ENCODE measurements around the gene PCYOX1L.

Gene PCYOX1L

DNA sequence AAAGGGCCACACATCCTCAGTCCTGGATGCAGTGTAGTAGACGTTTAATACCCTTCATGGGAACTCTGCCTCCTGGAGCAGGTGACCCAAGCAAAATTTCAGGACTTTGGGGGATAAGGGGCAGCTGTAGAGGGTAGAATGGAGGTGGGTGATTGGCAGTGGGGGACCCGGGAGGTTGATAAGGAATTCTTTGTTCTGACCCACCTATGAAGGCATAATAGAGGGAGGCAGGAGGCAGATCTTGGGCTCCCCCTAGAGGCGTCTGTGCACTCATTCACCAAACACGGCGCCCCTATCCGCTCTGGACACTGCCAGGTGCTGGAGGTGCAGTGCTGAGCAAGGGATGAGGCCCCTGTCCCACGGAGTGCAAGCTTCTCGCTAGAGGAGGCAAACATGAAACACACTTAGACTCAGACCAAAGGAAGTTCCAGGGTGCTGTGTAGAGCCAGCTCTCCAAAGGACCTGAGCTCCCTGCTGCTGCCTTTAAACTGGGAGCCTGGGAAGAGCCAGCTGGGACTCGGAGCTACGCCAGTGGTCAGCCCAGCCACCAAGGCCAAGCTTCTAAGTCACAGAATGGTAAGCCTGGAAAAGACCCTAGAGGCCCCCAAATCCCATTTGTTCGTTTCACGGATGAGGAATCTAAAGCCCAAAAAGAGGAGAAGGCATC, 13.6 kb downstream of the PCYOX1L start:
- Mint-ChIP-seq H3K27me3 (ENCODE audit: low read depth, poor library complexity) (peaks cover 6% of the 10 kb centered on the region), H3K27ac (no peak overlapping the region), H3K9me3 (no peaks in the 10 kb centered on the region), H3K4me3 (no peak overlapping the region), H3K36me3 (ENCODE audit: low read depth) (peaks cover 4% of the 10 kb centered on the region), H3K4me1 (peaks cover 22% of the 10 kb centered on the region)
- TF ChIP-seq, protein P1, sequence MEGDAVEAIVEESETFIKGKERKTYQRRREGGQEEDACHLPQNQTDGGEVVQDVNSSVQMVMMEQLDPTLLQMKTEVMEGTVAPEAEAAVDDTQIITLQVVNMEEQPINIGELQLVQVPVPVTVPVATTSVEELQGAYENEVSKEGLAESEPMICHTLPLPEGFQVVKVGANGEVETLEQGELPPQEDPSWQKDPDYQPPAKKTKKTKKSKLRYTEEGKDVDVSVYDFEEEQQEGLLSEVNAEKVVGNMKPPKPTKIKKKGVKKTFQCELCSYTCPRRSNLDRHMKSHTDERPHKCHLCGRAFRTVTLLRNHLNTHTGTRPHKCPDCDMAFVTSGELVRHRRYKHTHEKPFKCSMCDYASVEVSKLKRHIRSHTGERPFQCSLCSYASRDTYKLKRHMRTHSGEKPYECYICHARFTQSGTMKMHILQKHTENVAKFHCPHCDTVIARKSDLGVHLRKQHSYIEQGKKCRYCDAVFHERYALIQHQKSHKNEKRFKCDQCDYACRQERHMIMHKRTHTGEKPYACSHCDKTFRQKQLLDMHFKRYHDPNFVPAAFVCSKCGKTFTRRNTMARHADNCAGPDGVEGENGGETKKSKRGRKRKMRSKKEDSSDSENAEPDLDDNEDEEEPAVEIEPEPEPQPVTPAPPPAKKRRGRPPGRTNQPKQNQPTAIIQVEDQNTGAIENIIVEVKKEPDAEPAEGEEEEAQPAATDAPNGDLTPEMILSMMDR (IDR thresholded peaks at IDR 0.05) = peak; percentile 72
- DNase-seq = peak; percentile 69

DNA sequence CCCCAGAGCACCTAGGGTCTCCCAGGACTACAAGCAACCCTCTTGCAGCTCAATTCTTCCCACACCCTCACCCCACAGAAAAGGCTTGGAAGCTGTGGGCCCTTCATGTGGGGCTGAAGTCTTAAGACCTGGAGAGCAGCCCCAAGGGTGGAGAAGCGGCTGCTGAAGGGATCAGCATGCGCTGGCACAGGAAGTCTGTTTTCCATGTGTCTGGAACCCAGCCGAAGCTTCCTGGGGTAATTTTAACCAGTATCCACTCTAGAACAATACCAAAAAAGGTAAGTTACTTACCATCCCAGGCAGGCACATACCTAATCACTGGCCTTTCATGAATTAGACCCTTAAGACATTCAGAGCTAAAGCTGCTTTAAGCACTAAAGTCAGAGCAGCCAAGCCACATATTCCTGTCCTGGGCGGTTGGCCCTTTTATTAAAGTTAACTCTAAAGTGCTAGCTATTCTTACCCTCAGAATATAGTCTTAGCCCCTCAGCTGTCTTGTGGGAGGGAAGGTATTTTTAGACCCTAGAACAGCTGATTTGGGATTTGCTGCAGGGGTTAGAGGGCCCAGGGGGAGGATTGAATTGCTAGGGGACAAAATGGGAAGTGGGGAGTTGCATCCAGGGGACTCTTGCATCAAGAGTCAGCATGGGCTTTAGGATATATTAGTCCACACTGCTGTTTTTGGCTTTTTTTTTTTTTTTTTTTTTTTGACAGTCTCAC, 14.4 kb downstream of the PCYOX1L start:
- no peak overlapping the region for H3K4me3 Mint-ChIP-seq
- no peaks in the 10 kb centered on the region for H3K9me3 Mint-ChIP-seq
- H3K4me1 Mint-ChIP-seq = peaks cover 16% of the 10 kb centered on the region
- peaks cover 4% of the 10 kb centered on the region for H3K36me3 Mint-ChIP-seq (ENCODE audit: low read depth)
- DNase-seq = no peak
- peaks cover 6% of the 10 kb centered on the region for H3K27me3 Mint-ChIP-seq (ENCODE audit: low read depth, poor library complexity)
- TF ChIP-seq, protein P1 (IDR thresholded peaks at IDR 0.05) = no peak
- peak overlapping the region; percentile 15 for H3K27ac Mint-ChIP-seq

DNA sequence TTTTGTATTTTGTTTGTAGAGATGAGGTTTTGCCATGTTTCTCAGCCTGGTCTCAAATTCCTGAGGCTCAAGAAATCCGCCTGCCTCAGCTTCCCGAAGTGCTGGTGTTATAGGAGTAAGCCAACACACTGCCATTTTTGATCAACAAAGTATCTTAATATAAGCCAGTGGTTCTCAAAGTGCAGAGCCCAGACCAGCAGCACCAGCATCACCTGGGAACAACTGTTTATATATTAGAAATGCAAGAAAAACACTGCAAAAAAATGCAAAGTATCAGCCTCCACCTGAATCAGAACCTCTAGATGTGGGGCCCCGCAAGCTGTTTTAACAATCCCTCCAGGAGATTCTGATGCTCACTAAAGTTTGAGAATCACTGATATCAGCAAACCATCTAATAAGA, 15.1 kb downstream of the PCYOX1L start:
- Mint-ChIP-seq H3K27ac (no peak overlapping the region), H3K27me3 (ENCODE audit: low read depth, poor library complexity) (peaks cover 6% of the 10 kb centered on the region), H3K36me3 (ENCODE audit: low read depth) (peaks cover 4% of the 10 kb centered on the region), H3K9me3 (no peaks in the 10 kb centered on the region), H3K4me3 (no peak overlapping the region), H3K4me1 (peaks cover 10% of the 10 kb centered on the region)
- TF ChIP-seq, protein P1 (IDR thresholded peaks at IDR 0.05) = no peak
- no peak for DNase-seq

DNA sequence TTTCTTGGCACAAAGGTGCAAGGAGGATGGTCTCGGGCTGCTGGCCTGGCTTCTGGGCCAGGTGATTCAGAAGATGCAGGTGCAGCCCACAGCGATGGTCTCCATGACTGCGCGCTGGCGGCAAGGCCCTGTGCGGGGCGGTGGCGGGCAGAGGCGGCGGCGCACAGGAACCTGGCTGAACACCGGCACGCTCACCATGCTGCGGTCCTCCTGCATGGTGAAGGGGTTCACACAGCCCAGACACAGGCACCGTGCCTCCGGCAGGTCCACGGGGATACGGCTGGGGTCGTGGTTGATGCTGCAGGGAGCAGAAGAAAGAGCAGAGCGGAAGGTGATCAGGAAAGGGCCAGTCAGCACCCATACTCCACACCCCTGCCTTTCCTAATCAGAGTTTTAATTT, 16.5 kb downstream of the PCYOX1L start:
- Mint-ChIP-seq H3K27me3 (ENCODE audit: low read depth, poor library complexity) (peaks cover 6% of the 10 kb centered on the region), H3K9me3 (no peaks in the 10 kb centered on the region), H3K27ac (peak overlapping the region; percentile 61), H3K4me3 (no peak overlapping the region), H3K4me1 (peaks cover 18% of the 10 kb centered on the region), H3K36me3 (ENCODE audit: low read depth) (no peaks in the 10 kb centered on the region)
- DNase-seq = no peak
- TF ChIP-seq, protein P1 (IDR thresholded peaks at IDR 0.05) = no peak

DNA sequence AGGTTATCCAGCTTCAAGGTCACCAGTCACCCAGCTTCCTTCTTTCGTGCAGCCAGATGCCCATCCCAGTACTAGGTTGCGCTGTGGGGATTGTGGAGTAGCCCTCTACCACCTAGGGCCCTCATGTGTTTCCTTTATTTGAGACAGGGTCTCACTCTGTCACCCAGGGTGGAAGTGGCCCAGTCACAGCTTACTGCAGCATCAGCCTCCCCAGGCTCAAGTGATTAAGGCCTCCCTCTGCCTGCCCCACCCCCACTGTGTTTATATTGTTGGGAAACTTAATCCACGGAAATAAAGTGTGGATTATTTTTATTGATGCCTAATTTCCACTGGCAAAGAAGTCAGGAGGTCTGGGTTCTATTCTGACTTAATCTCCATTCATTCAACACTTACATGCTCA, 17.0 kb downstream of the PCYOX1L start:
- H3K9me3 Mint-ChIP-seq = no peaks in the 10 kb centered on the region
- no peaks in the 10 kb centered on the region for H3K36me3 Mint-ChIP-seq (ENCODE audit: low read depth)
- TF ChIP-seq, protein P1 (IDR thresholded peaks at IDR 0.05) = no peak
- no peak overlapping the region for H3K27ac Mint-ChIP-seq
- no peak for DNase-seq
- H3K27me3 Mint-ChIP-seq (ENCODE audit: low read depth, poor library complexity) = peaks cover 6% of the 10 kb centered on the region
- no peak overlapping the region for H3K4me3 Mint-ChIP-seq
- H3K4me1 Mint-ChIP-seq = peaks cover 18% of the 10 kb centered on the region
